GM06990 (cell line): Measurements from ENCODE around the gene LHFPL6.

Experiments used
- DNase-seq: peaks from one replicate; pipeline ENCODE4 v3.0.0-alpha.2; 2011; ENCODE audit not compliant: insufficient read length; ENCODE audit errors: extremely low read depth
- H3K27me3 ChIP-seq: replicated peaks from 2 replicates; pipeline ENCODE4 v1.6.0; 2011; ENCODE audit warnings: low read length; ENCODE audit not compliant: control insufficient read depth, insufficient read depth
- H3K36me3 ChIP-seq: 2 replicates; pipeline ENCODE4 v1.5.1; 2011; ENCODE audit warnings: low read length; ENCODE audit not compliant: control insufficient read depth, insufficient read depth
- H3K4me3 ChIP-seq: replicated peaks from 2 replicates; pipeline ENCODE4 v1.5.1; 2011; ENCODE audit warnings: low read depth, mild to moderate bottlenecking, control low read depth, low read length
- TF ChIP-seq, protein P1 (sequence below): IDR thresholded peaks from 2 replicates; pipeline ENCODE4 v1.5.1; 2011; ENCODE audit warnings: low read length, control low read depth, mild to moderate bottlenecking, inconsistent platforms; ENCODE audit not compliant: insufficient read depth, poor library complexity, severe bottlenecking

The LHFPL6 gene

DNA sequence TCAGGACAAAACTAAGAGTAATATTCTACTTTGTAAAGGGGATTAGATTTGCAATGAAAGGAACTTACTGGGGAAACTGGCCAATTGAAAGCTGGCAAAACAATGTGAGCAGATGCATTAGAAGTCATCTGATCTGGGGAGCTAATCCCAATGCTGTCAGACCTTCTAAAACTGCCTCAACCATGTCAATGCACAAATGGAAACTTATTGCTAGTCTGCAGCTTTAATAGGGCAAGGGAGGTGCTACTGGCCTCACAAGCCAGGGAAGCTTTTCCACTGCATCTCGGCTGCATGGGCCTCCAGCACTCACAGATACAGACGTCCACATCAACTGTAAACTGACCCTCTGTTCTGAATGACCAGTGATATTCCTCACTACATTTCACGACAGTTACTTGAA lies 154.2 kb downstream of the LHFPL6 start:
- Histone ChIP-seq H3K27me3 (no peaks in the 10 kb centered on the region), H3K36me3 (no peaks in the 10 kb centered on the region), H3K4me3 (no peak overlapping the region)
- no peak for DNase-seq
- TF ChIP-seq, protein P1, sequence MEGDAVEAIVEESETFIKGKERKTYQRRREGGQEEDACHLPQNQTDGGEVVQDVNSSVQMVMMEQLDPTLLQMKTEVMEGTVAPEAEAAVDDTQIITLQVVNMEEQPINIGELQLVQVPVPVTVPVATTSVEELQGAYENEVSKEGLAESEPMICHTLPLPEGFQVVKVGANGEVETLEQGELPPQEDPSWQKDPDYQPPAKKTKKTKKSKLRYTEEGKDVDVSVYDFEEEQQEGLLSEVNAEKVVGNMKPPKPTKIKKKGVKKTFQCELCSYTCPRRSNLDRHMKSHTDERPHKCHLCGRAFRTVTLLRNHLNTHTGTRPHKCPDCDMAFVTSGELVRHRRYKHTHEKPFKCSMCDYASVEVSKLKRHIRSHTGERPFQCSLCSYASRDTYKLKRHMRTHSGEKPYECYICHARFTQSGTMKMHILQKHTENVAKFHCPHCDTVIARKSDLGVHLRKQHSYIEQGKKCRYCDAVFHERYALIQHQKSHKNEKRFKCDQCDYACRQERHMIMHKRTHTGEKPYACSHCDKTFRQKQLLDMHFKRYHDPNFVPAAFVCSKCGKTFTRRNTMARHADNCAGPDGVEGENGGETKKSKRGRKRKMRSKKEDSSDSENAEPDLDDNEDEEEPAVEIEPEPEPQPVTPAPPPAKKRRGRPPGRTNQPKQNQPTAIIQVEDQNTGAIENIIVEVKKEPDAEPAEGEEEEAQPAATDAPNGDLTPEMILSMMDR = no peak

DNA sequence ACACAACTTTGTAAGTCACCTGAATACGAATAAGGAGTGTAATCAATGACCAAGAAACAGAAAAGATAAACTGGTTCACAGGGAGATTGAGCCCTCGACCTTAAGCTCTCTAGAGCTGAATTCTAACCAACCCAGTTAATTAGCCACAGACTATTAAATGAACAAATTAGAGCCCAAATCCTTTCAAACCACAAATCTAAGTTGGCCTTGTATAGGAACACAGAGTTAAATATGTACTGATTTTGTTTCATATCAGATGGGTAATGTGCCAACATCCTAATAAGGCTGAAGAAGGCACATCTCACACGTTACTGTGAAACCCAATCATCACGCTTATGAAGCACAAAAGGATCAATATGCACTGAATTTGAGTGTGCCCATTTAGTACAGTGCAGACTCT lies 156.1 kb downstream of the LHFPL6 start:
- TF ChIP-seq, protein P1 = no peak
- Histone ChIP-seq H3K4me3 (no peak overlapping the region), H3K36me3 (no peaks in the 10 kb centered on the region), H3K27me3 (no peaks in the 10 kb centered on the region; the same call in 1 of the 2 replicates)
- DNase-seq = no peak

DNA sequence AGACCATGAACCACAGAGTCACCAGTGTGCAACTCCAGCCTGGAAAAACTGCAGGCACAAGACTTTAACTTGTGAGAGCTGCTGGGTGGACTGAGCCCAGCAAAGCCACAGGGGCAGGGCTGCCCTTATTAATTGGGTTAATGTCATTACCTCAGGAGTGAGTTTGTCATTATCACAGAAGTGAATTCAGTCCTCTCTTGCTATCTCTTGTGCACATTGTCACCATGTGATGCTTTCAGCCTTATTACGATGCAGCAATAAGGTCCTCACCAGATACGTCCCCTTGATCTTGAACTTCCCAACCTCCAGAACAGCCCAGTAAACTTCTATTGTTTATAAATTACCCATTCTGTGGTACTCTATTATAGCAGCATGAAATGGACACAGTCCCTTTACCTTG lies 158.1 kb downstream of the LHFPL6 start:
- H3K4me3 ChIP-seq = no peak overlapping the region
- no peak for DNase-seq
- H3K36me3 ChIP-seq = no peaks in the 10 kb centered on the region
- TF ChIP-seq, protein P1 = no peak
- H3K27me3 ChIP-seq = no peaks in the 10 kb centered on the region; the same call in 1 of the 2 replicates

DNA sequence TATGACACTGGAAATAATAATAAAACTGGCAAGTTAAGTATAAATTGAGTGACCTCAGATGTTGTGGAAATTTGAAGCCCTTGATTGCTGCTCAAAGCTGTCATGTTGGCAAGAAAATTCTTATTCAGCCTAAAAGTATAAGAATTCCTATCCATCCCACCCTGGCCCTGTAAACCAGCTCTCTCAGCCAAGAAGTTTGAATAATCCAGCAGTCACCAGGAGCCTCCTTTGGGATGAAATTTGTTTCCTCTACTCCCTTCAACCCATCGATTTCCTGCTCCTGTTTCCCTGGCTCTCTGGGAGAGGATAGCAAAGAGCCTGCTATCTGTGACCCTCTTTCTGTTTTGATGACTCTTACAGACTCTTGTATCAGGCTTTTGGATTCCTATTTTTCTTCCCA lies 169.3 kb downstream of the LHFPL6 start:
- no peaks in the 10 kb centered on the region for H3K36me3 ChIP-seq
- no peak overlapping the region for H3K4me3 ChIP-seq
- no peak for DNase-seq
- no peaks in the 10 kb centered on the region for H3K27me3 ChIP-seq
- TF ChIP-seq, protein P1 = no peak

DNA sequence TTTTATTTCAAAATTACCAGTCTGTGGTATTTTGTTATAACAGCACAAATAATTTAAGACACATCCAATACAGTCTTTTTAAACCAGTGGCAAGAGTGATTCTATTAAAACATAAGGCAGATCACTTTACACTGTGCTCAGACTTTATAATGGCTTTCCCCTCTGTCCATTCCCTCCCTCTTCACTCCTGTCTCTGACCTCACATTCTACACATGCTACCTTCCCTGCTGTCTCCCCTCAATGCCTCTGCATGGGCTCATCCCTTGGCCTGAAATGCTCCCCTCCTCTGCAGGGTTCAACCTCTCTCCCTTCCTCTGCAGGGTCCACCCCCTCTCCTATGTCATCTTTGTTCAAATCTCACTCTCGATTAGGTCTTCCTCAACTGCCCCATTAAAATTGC lies 170.8 kb downstream of the LHFPL6 start:
- TF ChIP-seq, protein P1 = no peak
- DNase-seq = no peak
- H3K36me3 ChIP-seq = no peaks in the 10 kb centered on the region

More for the DNA sequence above, 170.8 kb downstream of the LHFPL6 start:
- H3K4me3 ChIP-seq = no peak overlapping the region
- no peaks in the 10 kb centered on the region for H3K27me3 ChIP-seq
